GM23338 (cell line): Measurements from ENCODE around the gene MYRFL. TPM values are rescaled to one million over a fixed set of nuclear protein-coding genes. Genes with fewer than 3 reads are reported as not detected.

Experiments
- ATAC-seq: fragments of 200-7000 bp; cut with Tn5 transposase; 3 replicates; pipeline ENCODE4 v1.9.1; 2020
- DNase-seq: peaks from one replicate; pipeline ENCODE4 v3.0.0-alpha.2; 2015; ENCODE audit warnings: low spot score
- H2AFZ ChIP-seq: fragments of 200-600 bp; sonication (generic); 2 replicates; pipeline ENCODE4 v1.8.0; 2016; ENCODE audit warnings: antibody characterized with exemption, mild to moderate bottlenecking, moderate library complexity
- H3F3A ChIP-seq: fragments of 200-600 bp; sonication (generic); replicated peaks from 2 replicates; pipeline ENCODE4 v1.8.0; 2017; ENCODE audit warnings: antibody characterized with exemption, mixed run types, low read depth
- H3K27ac ChIP-seq: fragments of 200-600 bp; sonication (generic); 2 replicates; pipeline ENCODE4 v1.6.1; 2016; ENCODE audit warnings: low read depth
- H3K27me3 ChIP-seq: fragments of 200-600 bp; sonication (generic); 2 replicates; pipeline ENCODE4 v1.8.0; 2016; ENCODE audit warnings: mild to moderate bottlenecking, mixed run types, moderate library complexity; ENCODE audit not compliant: insufficient read depth
- H3K36me3 ChIP-seq: fragments of 200-600 bp; sonication (generic); 2 replicates; pipeline ENCODE4 v1.8.0; 2016; ENCODE audit warnings: mild to moderate bottlenecking; ENCODE audit not compliant: insufficient read depth
- H3K4me1 ChIP-seq: fragments of 200-600 bp; sonication (generic); 2 replicates; pipeline ENCODE4 v1.8.0; 2016; ENCODE audit warnings: mild to moderate bottlenecking, moderate library complexity; ENCODE audit not compliant: insufficient read depth
- H3K4me2 ChIP-seq: fragments of 200-600 bp; sonication (generic); 2 replicates; pipeline ENCODE4 v1.7.1; 2017; ENCODE audit warnings: mixed run types
- H3K4me3 ChIP-seq: fragments of 200-600 bp; sonication (generic); 2 replicates; pipeline ENCODE4 v1.6.1; 2016; ENCODE audit warnings: mixed run types
- H3K79me2 ChIP-seq: fragments of 200-600 bp; sonication (generic); replicated peaks from 2 replicates; pipeline ENCODE4 v1.8.0; 2017; ENCODE audit warnings: mild to moderate bottlenecking; ENCODE audit not compliant: insufficient read depth
- H3K9me2 ChIP-seq: fragments of 200-600 bp; sonication (generic); 2 replicates; pipeline ENCODE4 v1.8.0; 2017; ENCODE audit not compliant: insufficient read depth
- H4K20me1 ChIP-seq: fragments of 200-600 bp; sonication (generic); replicated peaks from 2 replicates; pipeline ENCODE4 v1.8.0; 2017; ENCODE audit warnings: mild to moderate bottlenecking; ENCODE audit not compliant: insufficient read depth
- H3K27ac Mint-ChIP-seq: 2 replicates; pipeline ENCODE4 v1.8.0; 2020; ENCODE audit warnings: inconsistent platforms, mild to moderate bottlenecking, moderate library complexity, mixed read lengths
- H3K27me3 Mint-ChIP-seq: 3 replicates; pipeline ENCODE4 v1.8.0; 2022; ENCODE audit warnings: low read depth, mild to moderate bottlenecking, moderate library complexity, mixed read lengths, inconsistent platforms; ENCODE audit not compliant: insufficient read depth, poor library complexity
- H3K36me3 Mint-ChIP-seq: 3 replicates; pipeline ENCODE4 v1.8.0; 2021; ENCODE audit warnings: low read depth, mild to moderate bottlenecking, inconsistent platforms, moderate library complexity, mixed read lengths
- H3K4me1 Mint-ChIP-seq: 3 replicates; pipeline ENCODE4 v1.8.0; 2020; ENCODE audit warnings: mild to moderate bottlenecking, inconsistent platforms, mixed read lengths
- H3K4me3 Mint-ChIP-seq: 3 replicates; pipeline ENCODE4 v1.8.0; 2021; ENCODE audit warnings: moderate library complexity, mild to moderate bottlenecking, inconsistent platforms, mixed read lengths
- H3K9me3 Mint-ChIP-seq: 3 replicates; pipeline ENCODE4 v1.8.0; 2020; ENCODE audit warnings: moderate library complexity, mild to moderate bottlenecking, inconsistent platforms, mixed read lengths
- CREB1 ChIP-seq: fragments of 250-450 bp; sonication (Bioruptor Pico); IDR thresholded peaks from 2 replicates; pipeline ENCODE4 v1.5.0; 2020; ENCODE audit warnings: low read depth, mild to moderate bottlenecking, moderate library complexity
- CTCF ChIP-seq, 2 experiments: fragments of 200-600 bp in 1 of 2; sonication (generic) in 1 of 2; conservative IDR thresholded peaks; 2 replicates each; pipeline versions ENCODE4 v1.5.1 to v1.6.1; 2016 to 2017; ENCODE audit warnings: antibody characterized with exemption in 2 of 2, low read depth in 2 of 2, mild to moderate bottlenecking in 2 of 2, moderate library complexity in 1 of 2
- ETS1 ChIP-seq: IDR thresholded peaks from 2 replicates; pipeline ENCODE4 v1.6.1; 2016; ENCODE audit warnings: antibody characterized with exemption
- EZH2 ChIP-seq: fragments of 200-600 bp; sonication (generic); IDR thresholded peaks from one replicate; pipeline ENCODE4 v1.8.0; 2017; ENCODE audit warnings: antibody characterized with exemption, mild to moderate bottlenecking, low read depth; ENCODE audit not compliant: unreplicated experiment
- EZH2phosphoT487 ChIP-seq: fragments of 200-600 bp; sonication (generic); IDR thresholded peaks from one replicate; pipeline ENCODE4 v1.8.1; 2018; ENCODE audit warnings: antibody characterized with exemption; ENCODE audit not compliant: unreplicated experiment
- NANOG ChIP-seq: IDR thresholded peaks from 2 replicates; pipeline ENCODE4 v1.6.1; 2016; ENCODE audit warnings: antibody characterized with exemption, borderline replicate concordance
- POLR2AphosphoS5 ChIP-seq: IDR thresholded peaks from 2 replicates; pipeline ENCODE4 v1.6.1; 2016; ENCODE audit warnings: antibody characterized with exemption, low read depth
- REST ChIP-seq: IDR thresholded peaks from one replicate; pipeline ENCODE4 v1.6.1; 2018; ENCODE audit warnings: antibody characterized with exemption; ENCODE audit not compliant: unreplicated experiment
- polyA plus RNA-seq: library from polyadenylated mRNA; unstranded; fragments of >200 nt; fragmentation: Nextera tagmentation; extraction: Ambion mirVana; gene quantifications from 2 replicates; pipeline ENCODE4 v1.2.1, GENCODE V29; 2016
- total RNA-seq: library from RNA; depleted of rRNA; stranded (reverse); fragments of >200 nt; shearing (Covaris generic); gene quantifications from 2 replicates; pipeline ENCODE4 v1.2.3, GENCODE V29; 2014

The MYRFL gene
- total and polyA plus RNA-seq, 2 experiments from 2014 or later = 2.3 to 2.8 TPM

GRCh38 chr12:69998922-69999321 is 173.9 kb downstream of the MYRFL start:
- Mint-ChIP-seq H3K4me3 (no peak overlapping the region), H3K4me1 (0 out of 3 replicates have a peak, but pooled peaks cover 4% of the 10 kb centered on the region), H3K36me3 (no peaks in the 10 kb centered on the region), H3K9me3 (no peaks in the 10 kb centered on the region), H3K27me3 (no peaks in the 10 kb centered on the region), H3K27ac (no peak overlapping the region)
- Histone ChIP-seq H2AFZ (no peak overlapping the region), H3K79me2 (no peaks in the 10 kb centered on the region), H4K20me1 (no peaks in the 10 kb centered on the region), H3K27ac (no peak overlapping the region), H3K4me1 (no peaks in the 10 kb centered on the region; the same call in 1 of the 2 replicates), H3K27me3 (no peaks in the 10 kb centered on the region), H3K9me2 (peaks cover 4% of the 10 kb centered on the region; the same call in 1 of the 2 replicates), H3K36me3 (no peaks in the 10 kb centered on the region), H3K4me2 (no peak overlapping the region), H3F3A (no peaks in the 10 kb centered on the region), H3K4me3 (no peak overlapping the region)
- TF ChIP-seq EZH2phosphoT487 (no peak), REST (no peak), NANOG (no peak)
- DNase-seq (no peak), ATAC-seq (no peak)

GRCh38 chr12:69999561-69999960 is 174.5 kb downstream of the MYRFL start:
- Histone ChIP-seq H3K27me3 (no peaks in the 10 kb centered on the region), H3K27ac (no peak overlapping the region), H3K4me3 (no peak overlapping the region), H4K20me1 (no peaks in the 10 kb centered on the region), H3K9me2 (peaks cover 4% of the 10 kb centered on the region; the same call in 1 of the 2 replicates), H3K4me1 (no peaks in the 10 kb centered on the region; the same call in 1 of the 2 replicates), H3K36me3 (no peaks in the 10 kb centered on the region), H3K79me2 (no peaks in the 10 kb centered on the region), H2AFZ (no peak overlapping the region), H3F3A (no peaks in the 10 kb centered on the region), H3K4me2 (no peak overlapping the region)
- Mint-ChIP-seq H3K36me3 (no peaks in the 10 kb centered on the region), H3K4me1 (0 out of 3 replicates have a peak, but pooled peaks cover 4% of the 10 kb centered on the region), H3K4me3 (no peak overlapping the region), H3K27me3 (no peaks in the 10 kb centered on the region), H3K27ac (no peak overlapping the region), H3K9me3 (no peaks in the 10 kb centered on the region)
- DNase-seq (no peak), ATAC-seq (no peak)
- TF ChIP-seq POLR2AphosphoS5 = no peak
- TF ChIP-seq CTCF (conservative IDR thresholded peaks at IDR 0.05; ENCODE audit: low read depth in 2 of 2) = 0 out of 4 replicates have a peak, but pooled peaks of 1 of the 2 experiments have one; percentile 20
- TF ChIP-seq EZH2phosphoT487 = no peak
- no peak for TF ChIP-seq EZH2
- TF ChIP-seq ETS1 = no peak
- TF ChIP-seq CREB1 (CRISPR knock-in tag) = no peak
- TF ChIP-seq REST = no peak
- no peak for TF ChIP-seq NANOG
